HG02623 (cell line): ENCODE measurements around the gene HCRTR1.

Experiments used
- ATAC-seq: cut with Tn5 transposase; IDR thresholded peaks from one replicate; pipeline ENCODE4 v1.9.1; 2021; ENCODE audit warnings: moderate library complexity; ENCODE audit not compliant: unreplicated experiment

Gene HCRTR1

GRCh38 chr1:31665234-31665878 lies 47.9 kb downstream of the HCRTR1 start:
- no peak for ATAC-seq

- no peak for ATAC-seq
Measured at GRCh38 chr1:31666263-31666963, 48.9 kb downstream of the HCRTR1 start.

GRCh38 chr1:31667065-31667785 lies 49.7 kb downstream of the HCRTR1 start:
- no peak for ATAC-seq

GRCh38 chr1:31668303-31668883 lies 50.9 kb downstream of the HCRTR1 start:
- no peak for ATAC-seq

- no peak for ATAC-seq
Measured at GRCh38 chr1:31669433-31669785, 51.9 kb downstream of the HCRTR1 start.

GRCh38 chr1:31669786-31670592 lies 52.5 kb downstream of the HCRTR1 start:
- ATAC-seq, result no peak

GRCh38 chr1:31670593-31670964 lies 53.1 kb downstream of the HCRTR1 start:
- ATAC-seq, result no peak

GRCh38 chr1:31671147-31671546 lies 53.7 kb downstream of the HCRTR1 start:
- no peak for ATAC-seq

- ATAC-seq, result no peak
Measured at GRCh38 chr1:31671561-31672201, 54.2 kb downstream of the HCRTR1 start.

GRCh38 chr1:31672986-31673385 lies 55.5 kb downstream of the HCRTR1 start:
- no peak for ATAC-seq

GRCh38 chr1:31673433-31673832 lies 55.9 kb downstream of the HCRTR1 start:
- ATAC-seq, result no peak

- no peak for ATAC-seq
Measured at GRCh38 chr1:31674626-31675025, 57.1 kb downstream of the HCRTR1 start.

- ATAC-seq, result no peak
Measured at GRCh38 chr1:31675161-31675560, 57.7 kb downstream of the HCRTR1 start.

- no peak for ATAC-seq
Measured at GRCh38 chr1:31675756-31676155, 58.3 kb downstream of the HCRTR1 start.
